ENCODE measurements around the gene TNXB.
"Not testable (repeated sequence)": the region's sequence is repeated elsewhere in the genome, so short reads cannot be mapped to it uniquely, and the experiment has no call there.

TNXB gene

DNA sequence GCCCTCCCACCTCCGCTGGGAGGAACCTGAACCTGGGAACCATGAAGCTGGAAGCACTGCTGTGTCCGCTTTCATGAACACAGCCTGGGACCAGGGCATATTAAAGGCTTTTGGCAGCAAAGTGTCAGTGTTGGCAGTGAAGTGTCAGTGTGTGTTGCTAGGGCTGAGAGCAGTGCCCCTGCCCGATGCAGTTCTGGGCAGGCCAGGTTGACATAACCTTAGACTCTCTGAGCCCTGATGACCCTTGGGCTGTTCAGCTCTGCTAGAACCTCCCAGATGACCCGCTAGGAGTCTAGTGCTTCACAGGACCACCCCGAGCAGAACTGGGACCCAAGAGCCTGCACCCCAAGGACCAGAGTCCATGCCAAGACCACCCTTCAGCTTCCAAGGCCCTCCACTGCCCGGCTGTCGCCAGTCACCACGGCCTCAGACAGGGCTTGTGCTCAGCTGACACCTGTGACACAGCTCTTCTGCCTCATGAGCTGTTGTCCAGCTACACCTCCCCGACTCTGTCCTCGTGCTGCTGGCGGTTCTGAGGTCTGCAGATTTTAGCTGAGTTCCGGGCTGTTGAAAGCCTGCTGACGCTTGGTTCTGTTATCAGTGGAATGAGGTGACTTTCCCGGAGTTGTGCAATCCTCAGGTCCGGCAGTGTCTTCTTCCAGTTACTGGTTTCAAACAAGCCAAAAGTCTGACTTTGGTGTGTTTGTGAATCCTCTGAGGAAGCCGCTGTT lies 73.7 kb downstream of the TNXB start:
- not testable (repeated sequence) for DNase-seq

- not testable (repeated sequence) for DNase-seq
Observed at GRCh38 chr6:32029553-32029952, 79.6 kb downstream of the TNXB start.

GRCh38 chr6:32028631-32029030 lies 80.5 kb downstream of the TNXB start:
- DNase-seq: not testable (repeated sequence)

GRCh38 chr6:32022100-32022499 lies 87.0 kb downstream of the TNXB start:
- DNase-seq: not testable (repeated sequence)

DNA sequence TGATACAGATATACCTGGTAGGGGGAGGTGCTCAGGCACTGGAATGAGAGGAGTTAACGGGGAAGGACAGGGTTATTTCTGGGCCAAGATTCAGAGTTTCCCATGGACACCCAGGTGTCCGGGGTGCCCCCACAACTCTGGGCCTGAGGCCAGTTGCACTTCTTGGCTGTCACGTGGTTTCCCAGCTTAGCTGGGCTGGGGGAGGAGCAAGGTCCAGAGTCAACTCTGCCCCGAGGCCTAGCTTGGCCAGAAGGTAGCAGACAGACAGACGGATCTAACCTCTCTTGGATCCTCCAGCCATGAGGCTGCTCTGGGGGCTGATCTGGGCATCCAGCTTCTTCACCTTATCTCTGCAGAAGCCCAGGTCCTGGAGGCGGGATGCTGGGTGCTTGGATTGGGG lies 94.6 kb downstream of the TNXB start, which contains the start of gene C4B:
Gene C4B (plus strand): TSS at position 249 of the 400 bp plus-strand sequence. CDS start 51 bp downstream, at position 300.
- DNase-seq: not testable (repeated sequence)

GRCh38 chr6:32013738-32014137 lies 95.4 kb downstream of the TNXB start:
- not testable (repeated sequence) for DNase-seq

DNA sequence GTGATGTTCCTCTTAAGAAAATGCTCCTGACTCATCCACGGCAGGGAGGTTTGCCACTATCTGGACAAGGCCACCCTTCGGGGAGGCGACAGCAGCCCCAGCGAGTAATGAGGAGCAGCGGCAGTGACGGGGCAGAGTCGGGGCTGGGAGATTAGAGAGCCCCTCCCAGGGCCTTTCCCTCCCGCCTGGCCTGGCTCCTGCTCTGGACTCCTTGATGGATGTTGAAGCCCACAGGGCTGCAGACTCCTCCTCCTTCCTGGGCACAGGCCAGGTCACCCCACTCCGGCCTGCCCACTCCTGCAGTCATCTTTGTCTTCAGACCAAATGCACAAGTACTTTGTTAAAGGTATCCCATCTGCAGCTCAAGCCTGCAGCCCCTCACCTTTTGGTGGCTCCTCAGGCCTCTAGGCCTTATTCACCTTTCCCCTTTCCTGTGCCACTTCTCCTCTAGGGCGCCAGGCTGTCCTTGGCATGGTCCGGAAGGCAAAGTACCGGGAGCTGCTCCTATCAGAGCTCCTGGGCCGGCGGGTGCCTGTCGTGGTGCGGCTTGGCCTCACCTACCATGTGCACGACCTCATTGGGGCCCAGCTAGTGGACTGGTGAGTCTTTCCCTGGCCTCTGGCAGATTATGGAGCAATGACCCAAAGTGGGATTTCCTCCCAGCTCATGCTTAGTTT lies 96.1 kb downstream of the TNXB start:
- not testable (repeated sequence) for DNase-seq

- DNase-seq: not testable (repeated sequence)
Observed at GRCh38 chr6:32010856-32011530, 98.1 kb downstream of the TNXB start.

DNA sequence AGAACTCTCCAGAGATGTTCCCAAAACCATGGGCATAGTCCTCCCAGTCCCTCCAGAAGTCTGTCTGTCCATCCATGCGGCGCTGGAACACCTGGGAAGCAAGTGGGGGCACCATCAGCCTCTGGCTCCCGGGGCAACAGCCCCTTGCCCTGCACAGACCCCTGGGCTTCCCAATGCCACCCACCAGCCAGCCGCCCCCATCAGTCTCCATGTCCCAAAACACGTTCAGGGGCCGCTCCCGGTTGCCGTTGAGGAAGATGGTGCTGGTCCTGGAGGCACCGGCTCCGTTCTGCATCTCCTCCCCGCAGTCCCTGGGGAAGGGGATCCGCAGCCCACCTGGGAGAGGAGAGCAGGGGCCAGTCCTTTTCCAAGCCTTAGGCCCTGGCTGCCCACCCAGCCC lies 99.6 kb downstream of the TNXB start:
- DNase-seq: not testable (repeated sequence)

DNA sequence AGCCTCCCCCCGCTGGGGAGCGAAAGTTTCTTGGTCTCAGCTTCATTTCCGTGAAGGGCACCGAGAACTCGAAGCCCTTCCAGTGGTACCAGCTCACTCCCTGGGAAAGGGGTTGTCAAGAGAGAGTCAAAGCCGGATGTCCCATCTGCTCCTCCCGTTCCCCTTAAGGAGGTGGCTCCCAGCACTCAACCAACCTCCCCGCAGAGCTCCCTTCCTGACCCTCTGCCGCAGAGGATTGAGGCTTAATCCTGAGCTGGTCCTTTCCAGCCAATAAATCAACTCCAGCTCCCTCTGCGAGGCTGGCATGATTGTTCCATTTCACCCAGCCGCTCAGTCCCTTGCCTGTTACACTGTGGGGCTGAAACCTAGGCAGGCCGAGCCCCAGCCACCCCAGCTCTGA lies 100.5 kb downstream of the TNXB start:
- peak; percentile 77 to 85 for DNase-seq

- not testable (repeated sequence) for DNase-seq
Observed at GRCh38 chr6:32008037-32008436, 101.1 kb downstream of the TNXB start.

DNA sequence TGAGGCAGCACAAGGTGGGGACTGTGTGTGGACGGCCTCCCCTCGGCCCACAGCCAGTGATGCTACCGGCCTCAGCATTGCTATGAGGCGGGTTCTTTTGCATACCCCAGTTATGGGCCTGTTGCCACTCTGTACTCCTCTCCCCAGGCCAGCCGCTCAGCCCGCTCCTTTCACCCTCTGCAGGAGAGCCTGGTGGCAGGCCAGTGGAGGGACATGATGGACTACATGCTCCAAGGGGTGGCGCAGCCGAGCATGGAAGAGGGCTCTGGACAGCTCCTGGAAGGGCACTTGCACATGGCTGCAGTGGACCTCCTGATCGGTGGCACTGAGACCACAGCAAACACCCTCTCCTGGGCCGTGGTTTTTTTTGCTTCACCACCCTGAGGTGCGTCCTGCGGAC lies 102.1 kb downstream of the TNXB start:
- not testable (repeated sequence) for DNase-seq

- not testable (repeated sequence) for DNase-seq
Observed at GRCh38 chr6:32005991-32006529, 103.1 kb downstream of the TNXB start.

DNA sequence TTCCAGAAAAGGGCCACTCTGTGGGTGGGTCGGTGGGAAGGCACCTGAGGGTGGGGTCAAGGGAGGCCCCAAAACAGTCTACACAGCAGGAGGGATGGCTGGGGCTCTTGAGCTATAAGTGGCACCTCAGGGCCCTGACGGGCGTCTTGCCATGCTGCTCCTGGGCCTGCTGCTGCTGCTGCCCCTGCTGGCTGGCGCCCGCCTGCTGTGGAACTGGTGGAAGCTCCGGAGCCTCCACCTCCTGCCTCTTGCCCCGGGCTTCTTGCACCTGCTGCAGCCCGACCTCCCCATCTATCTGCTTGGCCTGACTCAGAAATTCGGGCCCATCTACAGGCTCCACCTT lies 103.6 kb downstream of the TNXB start:
- not testable (repeated sequence) for DNase-seq

DNA sequence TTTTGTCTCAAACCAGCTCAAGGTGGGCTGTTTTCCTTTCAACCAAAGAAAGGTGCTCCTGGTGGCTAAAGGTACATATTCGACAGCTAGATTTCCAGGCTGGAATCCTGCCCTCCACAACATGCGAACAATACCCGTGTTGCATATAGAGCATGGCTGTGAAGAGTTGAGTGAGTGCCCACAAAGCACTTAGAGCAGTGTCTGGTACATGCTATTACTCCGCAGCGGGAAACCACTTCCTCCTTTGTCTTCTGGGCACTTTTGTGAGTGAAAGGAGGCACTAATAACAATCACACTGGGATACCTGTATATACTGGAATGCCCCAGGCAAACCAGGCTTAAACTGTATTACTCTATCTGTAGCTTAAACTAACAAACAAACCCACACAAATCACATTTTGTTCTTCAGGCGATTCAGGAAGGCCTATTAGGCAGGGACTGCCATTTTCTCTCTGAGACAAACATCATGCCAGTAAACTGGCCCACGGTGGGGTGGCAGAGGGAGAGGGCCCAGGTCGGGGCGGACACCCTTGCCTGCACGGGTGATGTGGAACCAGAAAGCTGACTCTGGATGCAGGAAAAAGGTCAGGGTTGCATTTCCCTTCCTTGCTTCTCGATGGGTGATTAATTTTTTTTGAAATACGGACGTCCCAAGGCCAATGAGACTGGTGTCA lies 104.1 kb downstream of the TNXB start:
- DNase-seq: not testable (repeated sequence)

GRCh38 chr6:32004393-32004792 lies 104.7 kb downstream of the TNXB start:
- not testable (repeated sequence) for DNase-seq

DNA sequence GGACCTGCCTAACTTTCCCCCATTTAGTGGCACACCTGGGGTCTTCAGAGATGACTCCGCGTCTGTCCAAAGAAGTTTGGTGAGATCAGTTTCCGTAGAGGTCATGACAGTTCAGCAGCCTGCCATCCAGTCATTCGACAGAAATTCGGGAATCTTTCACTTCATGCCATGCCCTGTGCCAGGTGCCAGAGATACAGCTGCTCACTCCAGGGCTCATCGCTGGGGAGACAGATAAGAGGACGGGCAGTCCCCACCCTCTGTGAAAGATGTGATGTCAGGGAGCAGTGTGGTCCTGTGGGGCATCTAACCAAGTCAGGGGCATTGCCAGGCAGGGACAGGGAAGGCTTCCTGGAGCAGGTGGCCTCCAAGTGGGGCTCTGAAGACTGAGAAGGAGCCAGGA lies 105.8 kb downstream of the TNXB start:
- not testable (repeated sequence) for DNase-seq

GRCh38 chr6:32002546-32003268 lies 106.4 kb downstream of the TNXB start:
- DNase-seq: not testable (repeated sequence)

GRCh38 chr6:31996385-31996784 lies 112.8 kb downstream of the TNXB start:
- not testable (repeated sequence) for DNase-seq

- DNase-seq: not testable (repeated sequence)
Observed at GRCh38 chr6:31994421-31994820, 114.7 kb downstream of the TNXB start.

Measured in NCI-H524 (cell line).